HG03064 (cell line): ENCODE measurements around the gene CCDC50.
A peak's percentile ranks its signal among the peaks of the same experiment; 100 is the strongest.

Experiments
- ATAC-seq: cut with Tn5 transposase; IDR thresholded peaks from one replicate; pipeline ENCODE4 v1.9.1; 2021; ENCODE audit warnings: low read depth; ENCODE audit not compliant: unreplicated experiment

The CCDC50 gene

DNA sequence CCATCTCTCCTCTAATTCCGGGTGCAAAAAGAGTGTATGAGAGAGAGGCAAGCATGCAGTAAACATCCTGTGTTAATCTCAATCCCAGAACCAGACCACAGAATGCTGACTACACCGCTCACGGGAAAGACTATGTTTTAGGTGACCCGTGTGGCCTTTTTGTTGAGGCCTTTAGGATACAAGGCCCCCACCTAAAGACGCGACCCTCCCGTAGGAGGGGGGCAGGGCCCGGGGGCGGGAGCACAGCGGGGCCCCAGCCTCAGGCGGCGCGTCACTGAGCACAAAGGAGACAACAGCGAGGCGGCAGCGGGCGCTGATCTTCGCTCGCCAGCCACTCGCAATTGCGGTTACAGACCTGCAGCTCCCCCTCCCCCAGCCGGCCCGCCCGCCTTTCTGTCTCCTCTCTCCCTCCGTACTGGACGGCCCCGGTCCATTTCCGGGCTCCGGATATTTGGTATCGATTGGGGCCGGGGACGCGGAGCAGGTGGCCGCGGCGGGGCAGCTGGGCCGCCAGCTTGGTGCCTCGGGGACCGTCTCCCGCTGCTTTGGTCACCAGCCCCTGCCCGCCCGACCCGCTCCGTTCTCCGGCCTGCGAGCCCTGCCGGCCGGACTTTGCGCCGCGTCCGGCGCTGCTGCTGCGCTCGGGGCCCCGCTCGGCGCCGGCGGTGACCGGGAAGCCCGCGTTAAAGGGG lies at the start of gene CCDC50:
CCDC50 (plus strand) TSS at position 433 of the 692 bp plus-strand sequence. CDS start 281 bp downstream, outside the sequence.
- peak; percentile 76 for ATAC-seq

- ATAC-seq, result no peak
Observed at GRCh38 chr3:191280111-191280510, 49.1 kb upstream of the CCDC50 start.

- no peak for ATAC-seq
Observed at GRCh38 chr3:191280882-191281281, 48.3 kb upstream of the CCDC50 start.

DNA sequence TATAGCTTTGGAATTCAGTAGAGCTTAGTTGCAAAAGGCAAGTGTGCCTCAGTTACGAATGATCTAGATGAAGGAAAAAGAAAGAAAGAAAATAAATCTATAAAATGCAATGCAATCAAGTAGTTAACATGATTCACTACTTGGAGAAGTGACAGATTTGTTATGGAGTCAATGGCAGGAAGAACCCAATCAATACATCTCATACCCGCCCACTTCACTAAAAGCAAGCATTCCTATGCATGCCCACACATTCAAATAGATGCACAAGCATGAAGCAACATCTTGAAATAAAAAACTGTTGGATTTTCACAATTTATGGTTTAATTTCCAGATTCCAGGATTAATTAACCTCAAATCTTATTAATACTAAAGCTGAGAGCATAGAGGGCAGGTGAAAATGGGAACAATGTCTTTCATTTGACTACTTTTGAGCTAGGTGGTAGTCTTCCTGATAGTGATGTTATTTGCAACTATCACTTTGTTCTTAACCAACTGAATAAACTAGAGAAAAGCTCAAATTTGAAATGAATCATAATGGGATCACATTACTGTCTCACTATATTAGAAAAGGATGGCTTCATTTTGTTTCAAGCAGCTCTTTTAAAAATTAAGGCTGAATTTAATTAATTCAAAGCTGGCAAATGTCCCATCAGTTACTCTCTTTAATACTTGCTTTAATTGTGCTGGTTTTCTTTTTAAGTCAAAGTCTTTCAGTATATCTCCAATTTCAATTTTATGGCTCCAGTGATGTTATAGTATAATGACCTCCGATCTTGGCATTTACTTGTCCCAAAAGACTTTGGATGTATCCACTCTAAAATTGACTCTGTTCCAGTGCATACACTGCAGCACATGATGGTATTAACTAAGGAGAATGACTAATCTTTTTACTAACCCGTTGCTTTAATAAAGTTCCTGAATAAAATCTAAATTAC lies 46.7 kb upstream of the CCDC50 start:
- ATAC-seq, result no peak

- ATAC-seq, result no peak
Observed at GRCh38 chr3:191283400-191283799, 45.8 kb upstream of the CCDC50 start.

GRCh38 chr3:191290311-191291025 lies 38.7 kb upstream of the CCDC50 start:
- peak; percentile 77 for ATAC-seq

DNA sequence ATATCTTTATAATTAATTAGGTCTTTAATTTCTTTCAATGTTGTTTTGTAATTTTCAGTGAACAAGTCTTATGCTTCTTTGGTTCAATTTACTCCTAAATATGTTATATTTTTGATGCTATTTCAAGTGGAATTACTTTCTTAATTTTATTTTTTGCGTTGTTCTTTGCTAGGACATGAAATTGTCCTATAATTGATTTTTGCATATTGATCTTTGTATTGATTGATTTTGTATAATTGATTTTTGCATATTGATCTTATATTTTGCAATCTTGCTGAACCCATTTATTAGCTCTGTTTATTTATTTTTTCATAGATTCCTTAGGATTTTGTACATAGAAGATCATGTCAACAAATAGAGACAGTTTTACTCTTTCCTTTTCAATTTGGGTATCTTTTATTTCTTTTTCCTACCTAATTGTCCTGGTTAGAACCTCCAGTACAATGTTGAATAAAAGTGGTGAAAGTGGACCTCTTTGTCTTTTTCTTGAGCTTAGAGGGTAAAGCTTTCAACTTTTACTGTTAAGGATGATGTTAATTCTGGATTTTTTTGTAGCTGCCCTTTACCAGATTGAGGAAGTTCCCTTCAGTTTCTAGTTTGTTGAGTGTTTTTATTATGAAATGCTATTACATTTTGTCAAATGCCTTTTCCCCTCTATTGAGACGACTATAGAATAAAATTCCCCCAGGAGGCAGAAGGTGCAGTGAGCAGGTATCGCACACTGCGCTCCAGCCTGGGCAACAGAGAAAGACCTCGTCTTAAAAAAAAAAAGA lies 36.8 kb upstream of the CCDC50 start:
- ATAC-seq, result no peak

- ATAC-seq, result no peak
Observed at GRCh38 chr3:191294291-191294690, 34.9 kb upstream of the CCDC50 start.

- peak; percentile 84 for ATAC-seq
Observed at GRCh38 chr3:191296041-191296541, 33.1 kb upstream of the CCDC50 start.

GRCh38 chr3:191298846-191299245 lies 30.3 kb upstream of the CCDC50 start:
- no peak for ATAC-seq

- no peak for ATAC-seq
Observed at GRCh38 chr3:191300422-191300821, 28.8 kb upstream of the CCDC50 start.

GRCh38 chr3:191301017-191301416 lies 28.2 kb upstream of the CCDC50 start:
- peak; percentile 80 for ATAC-seq

GRCh38 chr3:191301782-191302411 lies 27.3 kb upstream of the CCDC50 start:
- no peak for ATAC-seq

GRCh38 chr3:191302451-191302850 lies 26.7 kb upstream of the CCDC50 start:
- ATAC-seq, result no peak

GRCh38 chr3:191303596-191303995 lies 25.6 kb upstream of the CCDC50 start:
- ATAC-seq, result no peak

DNA sequence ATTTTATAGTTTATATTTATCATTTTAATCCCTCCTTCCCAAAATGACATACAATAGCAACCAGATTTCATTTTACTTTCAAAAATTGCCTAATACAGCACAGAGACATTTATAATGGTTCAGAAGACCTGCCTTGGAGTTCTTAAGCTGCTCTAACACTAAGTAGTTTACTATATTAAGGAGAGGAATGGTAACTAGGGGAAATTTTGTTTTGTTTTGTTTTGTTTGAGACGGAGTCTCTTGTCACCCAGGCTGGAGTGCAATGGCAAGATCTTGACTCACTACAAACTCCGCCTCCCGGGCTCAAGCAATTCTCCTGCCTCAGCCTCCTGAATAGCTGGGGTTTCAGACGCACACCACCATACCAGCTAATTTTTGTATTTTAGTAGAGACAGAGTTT lies 22.8 kb upstream of the CCDC50 start:
- no peak for ATAC-seq

- ATAC-seq, result no peak
Observed at GRCh38 chr3:191307341-191307740, 21.9 kb upstream of the CCDC50 start.

- ATAC-seq, result no peak
Observed at GRCh38 chr3:191313296-191313695, 15.9 kb upstream of the CCDC50 start.

DNA sequence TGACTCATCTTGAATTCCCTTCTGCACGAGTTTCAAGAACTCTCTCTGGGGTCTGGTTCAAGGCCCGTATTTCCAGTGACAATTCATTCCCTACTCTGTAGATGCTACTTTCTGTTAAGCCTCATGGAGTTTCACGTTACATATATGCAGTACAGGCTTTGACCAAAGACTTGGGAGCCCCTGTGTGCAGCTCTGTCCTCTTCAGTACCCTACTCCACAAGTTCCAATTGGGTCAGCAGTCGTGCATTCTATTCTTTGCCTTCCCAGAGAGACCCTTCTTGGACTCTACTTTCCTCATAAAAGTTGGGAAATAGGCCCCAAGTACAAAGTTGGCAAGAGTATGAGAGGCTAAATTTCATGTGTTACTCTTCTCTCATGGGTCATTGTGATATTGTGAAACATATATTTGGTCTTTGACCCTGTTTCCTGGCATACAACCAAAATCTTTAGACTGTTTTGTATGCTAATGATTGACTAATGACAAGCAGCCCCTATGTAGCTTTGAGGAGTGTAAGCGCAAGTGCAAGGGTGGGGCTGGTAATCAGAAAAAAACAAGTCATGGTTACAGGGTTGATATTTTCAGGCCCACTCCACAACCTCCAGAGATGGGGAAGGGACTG lies 15.0 kb upstream of the CCDC50 start:
- no peak for ATAC-seq
